Kidney capillary endothelial cell (primary cell): ENCODE measurements around the gene SAA1.
"Not testable (repeated sequence)": the region's sequence is repeated elsewhere in the genome, so short reads cannot be mapped to it uniquely, and the experiment has no call there.

Source experiments
- DNase-seq: peaks from one replicate; pipeline ENCODE4 v3.0.0-alpha.2; 2018; ENCODE audit warnings: low spot score

SAA1 gene

DNA sequence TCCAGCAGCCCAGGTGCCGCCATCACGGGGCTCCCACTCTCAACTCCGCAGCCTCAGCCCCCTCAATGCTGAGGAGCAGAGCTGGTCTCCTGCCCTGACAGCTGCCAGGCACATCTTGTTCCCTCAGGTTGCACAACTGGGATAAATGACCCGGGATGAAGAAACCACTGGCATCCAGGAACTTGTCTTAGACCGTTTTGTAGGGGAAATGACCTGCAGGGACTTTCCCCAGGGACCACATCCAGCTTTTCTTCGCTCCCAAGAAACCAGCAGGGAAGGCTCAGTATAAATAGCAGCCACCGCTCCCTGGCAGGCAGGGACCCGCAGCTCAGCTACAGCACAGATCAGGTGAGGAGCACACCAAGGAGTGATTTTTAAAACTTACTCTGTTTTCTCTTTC is at the start of gene SAA1:
Gene SAA1, plus strand, starts transcription at position 316 of the 400 bp plus-strand sequence. CDS start 624 bp downstream, outside the sequence.
- DNase-seq = no peak

DNA sequence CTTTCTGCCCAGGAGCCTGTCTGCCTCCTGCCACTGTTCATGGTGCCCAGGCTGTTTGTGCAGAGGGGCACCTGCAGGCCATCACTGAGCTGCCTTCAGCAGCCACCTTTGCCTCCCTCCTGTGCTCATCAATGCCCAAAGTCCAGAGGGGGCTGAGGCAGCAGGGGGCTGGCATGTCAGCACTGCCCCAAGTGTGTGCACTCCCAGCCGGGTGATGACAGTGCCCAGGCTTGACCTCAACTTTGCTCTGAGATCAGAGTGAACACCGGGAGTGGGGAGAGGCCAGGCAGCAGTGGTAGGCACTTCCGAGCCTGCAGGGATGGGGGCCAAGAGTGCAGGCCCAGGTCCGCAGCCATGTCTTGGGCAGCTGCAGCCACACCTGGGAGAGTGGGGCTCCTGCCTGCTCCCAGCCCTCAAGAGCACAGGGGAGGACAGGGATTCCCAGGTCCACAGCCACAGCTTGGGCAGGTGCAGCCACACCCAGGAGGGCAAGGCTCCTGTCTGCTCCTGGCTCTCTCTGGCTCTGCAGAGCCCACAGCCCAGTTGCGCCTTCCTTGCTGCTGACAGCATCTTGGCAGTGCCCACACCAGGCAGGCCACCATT is 44.7 kb upstream of the SAA1 start:
- no peak for DNase-seq

GRCh38 chr11:18222814-18223421 is 43.1 kb upstream of the SAA1 start:
- DNase-seq = no peak

DNA sequence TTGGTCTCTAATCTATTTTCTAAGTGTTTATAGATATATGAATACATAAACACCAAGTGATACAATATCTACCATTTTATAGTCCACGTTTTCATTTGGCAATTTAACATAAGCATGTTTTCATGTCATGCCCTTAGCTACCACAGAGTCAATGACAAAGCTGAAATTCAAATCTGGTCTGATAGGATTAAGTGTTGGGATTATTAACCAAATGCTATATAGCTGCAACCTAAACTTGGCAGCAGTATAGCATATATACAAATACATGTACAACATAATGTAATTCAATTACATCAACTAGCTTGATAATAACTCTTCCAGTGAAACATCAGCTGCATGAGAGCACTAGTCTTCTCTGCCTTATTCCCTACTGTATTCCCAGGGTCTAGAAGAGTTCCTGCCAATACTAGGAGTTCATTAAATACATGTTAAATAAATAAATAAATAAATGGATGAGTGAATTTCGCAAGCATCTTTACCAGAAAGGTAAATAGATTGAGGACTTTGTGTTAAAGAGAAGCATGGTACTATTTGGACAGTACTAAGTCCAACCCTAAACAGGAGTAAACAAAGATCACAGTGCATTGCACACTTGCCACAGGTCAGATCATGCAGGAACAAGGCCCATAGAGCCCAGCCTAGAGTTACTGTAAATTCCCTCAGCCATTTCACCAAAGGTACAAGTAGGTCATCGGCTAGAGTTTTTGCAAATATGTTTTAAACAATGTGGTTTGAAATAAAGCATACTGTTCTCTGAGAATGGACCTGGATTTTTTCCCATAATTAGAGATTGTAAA is 42.3 kb upstream of the SAA1 start:
- no peak for DNase-seq

GRCh38 chr11:18225913-18226312 is 40.2 kb upstream of the SAA1 start:
- no peak for DNase-seq

GRCh38 chr11:18229501-18229900 is 36.6 kb upstream of the SAA1 start:
- DNase-seq = no peak

- DNase-seq = no peak
Observed at GRCh38 chr11:18230859-18231258, 35.2 kb upstream of the SAA1 start.

DNA sequence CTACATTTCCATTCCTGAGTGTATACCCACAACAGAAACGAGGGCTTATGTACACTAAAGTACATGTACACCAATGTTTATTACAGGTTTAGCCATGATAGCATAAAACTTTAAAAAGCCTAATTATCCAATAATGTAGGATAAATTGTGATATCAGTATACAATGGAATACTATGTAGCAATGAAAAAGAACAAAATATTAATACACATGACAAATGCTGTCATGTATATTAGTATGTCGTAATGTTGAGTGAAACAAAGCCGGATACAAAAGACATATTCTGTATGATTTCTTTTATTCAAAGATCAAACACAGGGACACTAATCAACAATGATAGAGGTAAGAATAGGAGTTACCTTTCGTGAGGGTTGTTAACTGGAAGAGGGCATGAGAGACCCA is 32.2 kb upstream of the SAA1 start:
- no peak for DNase-seq

- DNase-seq = no peak
Observed at GRCh38 chr11:18235394-18236334, 30.4 kb upstream of the SAA1 start.

- DNase-seq = no peak
Observed at GRCh38 chr11:18236664-18237356, 29.3 kb upstream of the SAA1 start, which contains the start of gene SAA4. Gene SAA4 (minus strand): TSS chr11:18236802. CDS start chr11:18235926, 876 bp downstream.

DNA sequence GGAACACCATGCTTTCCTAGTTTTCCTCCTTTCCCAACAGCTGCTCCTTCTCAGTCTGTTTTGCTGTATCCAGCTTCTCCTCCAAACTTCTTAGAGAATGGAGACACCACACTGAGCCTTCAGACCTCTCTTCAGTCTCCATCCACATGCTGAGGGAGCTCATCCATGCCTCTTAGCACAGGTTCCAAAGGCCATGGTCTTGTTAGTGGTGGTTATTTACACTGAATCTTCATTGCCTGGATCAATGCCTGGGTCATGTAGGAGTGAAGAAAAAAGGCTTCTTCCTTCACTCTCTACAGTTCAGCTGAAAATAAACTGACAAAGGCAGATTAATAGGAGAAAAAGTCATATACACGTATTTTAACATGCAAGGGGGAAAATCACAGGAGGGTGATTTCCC is 26.4 kb upstream of the SAA1 start:
- DNase-seq = no peak

GRCh38 chr11:18243783-18244362 is 22.2 kb upstream of the SAA1 start:
- peak; percentile 68 for DNase-seq

DNA sequence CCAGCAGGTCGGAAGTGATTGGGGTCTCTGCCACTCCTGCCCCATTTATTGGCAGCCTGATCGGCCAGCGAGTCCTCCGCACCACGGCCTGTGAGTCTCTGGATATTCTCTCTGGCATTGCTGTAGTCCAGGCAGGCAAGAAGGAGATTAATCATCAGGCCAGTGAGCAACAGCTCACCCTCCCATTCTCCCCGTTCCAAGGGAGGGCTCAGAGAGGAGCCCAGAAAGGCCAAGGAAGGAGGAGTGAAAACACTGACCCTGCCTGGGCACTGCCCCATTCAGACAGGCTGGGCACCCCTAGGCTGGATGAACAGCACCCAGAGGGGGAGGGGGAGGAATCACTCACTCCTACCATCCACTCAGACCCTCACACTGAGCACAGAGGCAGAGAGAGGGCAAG is 20.7 kb upstream of the SAA1 start:
- DNase-seq = no peak

DNA sequence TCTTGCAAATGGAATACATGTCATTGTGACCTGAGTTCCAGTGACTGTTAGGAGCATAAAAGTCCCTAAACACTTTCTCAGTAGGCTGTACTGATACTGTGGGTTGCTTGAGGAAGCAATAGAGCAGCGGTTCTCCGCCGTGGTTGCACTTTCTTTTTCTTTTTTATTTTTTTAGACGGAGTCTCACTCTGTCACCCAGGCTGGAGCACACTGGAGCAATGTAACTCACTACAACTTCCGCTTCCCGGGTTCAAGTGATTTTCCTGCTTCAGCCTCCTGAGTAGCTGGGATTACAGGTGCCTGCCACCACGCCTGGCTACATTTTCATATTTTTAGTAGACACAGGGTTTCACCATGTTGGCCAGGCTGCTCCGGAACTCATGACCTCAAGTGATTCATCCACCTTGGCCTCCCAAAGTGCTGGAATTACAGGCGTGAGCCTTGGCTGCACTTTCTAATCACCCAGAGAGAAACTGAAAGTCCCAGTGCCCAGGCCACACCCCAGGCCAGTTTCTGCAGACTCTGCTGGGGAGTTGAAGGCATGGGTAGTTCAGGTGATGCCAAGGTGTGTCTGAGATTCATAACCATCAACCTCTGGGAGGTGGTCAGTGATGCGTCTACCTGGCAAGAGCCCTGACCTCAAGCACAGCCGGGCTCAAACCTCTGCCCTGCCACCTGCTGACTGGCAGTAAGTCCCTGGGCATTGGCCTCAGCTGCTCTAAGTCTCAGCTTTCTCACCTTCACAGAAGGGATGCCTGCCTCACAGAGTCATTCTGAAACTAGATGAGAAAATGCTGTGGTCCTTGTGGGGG is 19.5 kb upstream of the SAA1 start:
- not testable (repeated sequence) for DNase-seq

- DNase-seq = not testable (repeated sequence)
Observed at GRCh38 chr11:18247191-18247581, 18.9 kb upstream of the SAA1 start.

DNA sequence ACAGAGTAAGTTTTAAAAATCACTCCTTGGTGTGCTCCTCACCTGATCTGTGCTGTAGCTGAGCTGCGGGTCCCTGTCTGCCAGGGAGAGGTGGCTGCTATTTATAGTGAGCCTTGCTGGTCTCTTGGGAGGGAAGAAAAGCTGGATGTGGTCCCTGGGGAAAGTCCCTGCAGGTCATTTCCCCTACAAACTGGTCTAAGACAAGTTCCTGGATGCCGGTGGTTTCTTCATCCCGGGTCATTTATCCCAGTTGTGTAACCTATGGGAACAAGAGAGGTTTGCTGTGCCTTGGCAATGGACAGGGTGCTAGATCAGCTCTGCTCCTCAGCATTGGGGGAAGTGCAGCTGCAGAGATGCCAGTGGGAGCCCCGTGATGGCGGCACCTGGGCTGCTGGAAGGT is 17.5 kb upstream of the SAA1 start, which contains the start of gene SAA2:
Gene SAA2, minus strand, starts transcription at position 108 of the 400 bp plus-strand sequence. CDS start 657 bp downstream, outside the sequence.
- DNase-seq = no peak

GRCh38 chr11:18253233-18253632 is 12.8 kb upstream of the SAA1 start:
- no peak for DNase-seq

GRCh38 chr11:18253778-18254338 is 12.2 kb upstream of the SAA1 start:
- no peak for DNase-seq

DNA sequence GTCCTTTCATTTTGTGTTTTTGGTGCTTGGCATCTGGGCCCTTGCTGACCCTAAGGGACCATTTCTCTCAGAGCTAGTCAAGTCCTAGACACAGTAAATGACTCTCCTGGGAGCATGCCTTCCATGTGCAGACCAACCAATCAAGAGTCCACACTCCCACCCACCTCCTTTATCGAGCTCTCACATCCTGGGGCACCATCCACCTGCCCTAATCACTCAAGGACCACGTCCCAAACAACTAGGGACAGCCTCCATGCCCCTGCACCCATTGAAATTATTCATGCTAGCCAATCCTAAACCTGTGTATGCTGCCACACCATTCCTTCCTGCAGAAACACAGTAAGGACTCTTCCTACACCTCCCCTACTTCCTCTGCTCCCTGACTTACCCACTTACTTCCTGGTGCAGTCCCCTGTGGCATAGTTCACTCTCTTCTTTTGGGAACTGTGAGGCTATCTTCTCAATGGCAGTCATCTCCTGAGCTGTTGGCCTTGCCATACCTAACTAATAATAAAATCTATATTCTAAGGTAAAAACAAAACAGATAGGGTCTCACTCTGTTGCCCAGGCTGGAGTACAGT is 11.2 kb upstream of the SAA1 start:
- DNase-seq = no peak
